Ectodermal cell (in vitro differentiated cells): ENCODE data around the gene BMS1.

Experiments used
- H3K27ac ChIP-seq: 2 replicates; pipeline ENCODE4 v1.7.0; 2013; ENCODE audit warnings: mild to moderate bottlenecking, low read depth, low read length; ENCODE audit not compliant: insufficient read depth, poor library complexity, severe bottlenecking
- H3K27me3 ChIP-seq: 2 replicates; pipeline ENCODE4 v1.7.0; 2013; ENCODE audit warnings: mild to moderate bottlenecking, low read length; ENCODE audit not compliant: insufficient read depth, control insufficient read depth, poor library complexity, severe bottlenecking
- H3K36me3 ChIP-seq: one replicate; pipeline ENCODE4 v1.7.0; 2013; ENCODE audit warnings: low read length; ENCODE audit not compliant: control insufficient read depth, insufficient read depth
- H3K4me1 ChIP-seq: one replicate; pipeline ENCODE4 v1.7.0; 2013; ENCODE audit warnings: low read length; ENCODE audit not compliant: control insufficient read depth, insufficient read depth
- H3K4me3 ChIP-seq: 2 replicates; pipeline ENCODE4 v1.7.0; 2013; ENCODE audit warnings: low read depth, low read length, control low read depth; ENCODE audit not compliant: insufficient read depth
- H3K9me3 ChIP-seq: 2 replicates; pipeline ENCODE4 v1.7.0; 2013; ENCODE audit warnings: mild to moderate bottlenecking, low read length, moderate library complexity; ENCODE audit not compliant: control insufficient read depth
- WGBS, 2 experiments: methylation state at CpG; one replicate each; pipeline ENCODE4 v1.1.7; 2013; ENCODE audit warnings: missing lambda C conversion rate in 2 of 2; 5-methylcytosine and 5-hydroxymethylcytosine counted together

BMS1 gene

GRCh38 chr10:42879380-42880254 lies 97.0 kb downstream of the BMS1 start:
- Histone ChIP-seq H3K4me3 (no peak overlapping the region), H3K36me3 (no peaks in the 10 kb centered on the region), H3K27ac (no peak overlapping the region), H3K9me3 (no peaks in the 10 kb centered on the region), H3K4me1 (no peaks in the 10 kb centered on the region), H3K27me3 (no peaks in the 10 kb centered on the region)
- WGBS, 2 experiments: 85 to 86% methylated on average over 30 of the region's 30 CpGs

GRCh38 chr10:42880255-42880620 lies 97.6 kb downstream of the BMS1 start:
- Histone ChIP-seq H3K27me3 (no peaks in the 10 kb centered on the region), H3K4me1 (no peaks in the 10 kb centered on the region), H3K4me3 (no peak overlapping the region), H3K27ac (no peak overlapping the region), H3K36me3 (no peaks in the 10 kb centered on the region), H3K9me3 (no peaks in the 10 kb centered on the region)
- 93 to 96% methylated on average over 16 of the region's 16 CpGs for WGBS, 2 experiments

- Histone ChIP-seq H3K4me3 (no peak overlapping the region), H3K36me3 (no peaks in the 10 kb centered on the region), H3K27ac (no peak overlapping the region), H3K9me3 (no peaks in the 10 kb centered on the region), H3K27me3 (no peaks in the 10 kb centered on the region), H3K4me1 (no peaks in the 10 kb centered on the region)
- WGBS, 2 experiments: 94 to 99% methylated on average over 3 of the region's 3 CpGs
These were observed 100.0 kb downstream of the BMS1 start for GRCh38 chr10:42882597-42882996.
